ENCODE measurements around the gene CREB5.

DNA sequence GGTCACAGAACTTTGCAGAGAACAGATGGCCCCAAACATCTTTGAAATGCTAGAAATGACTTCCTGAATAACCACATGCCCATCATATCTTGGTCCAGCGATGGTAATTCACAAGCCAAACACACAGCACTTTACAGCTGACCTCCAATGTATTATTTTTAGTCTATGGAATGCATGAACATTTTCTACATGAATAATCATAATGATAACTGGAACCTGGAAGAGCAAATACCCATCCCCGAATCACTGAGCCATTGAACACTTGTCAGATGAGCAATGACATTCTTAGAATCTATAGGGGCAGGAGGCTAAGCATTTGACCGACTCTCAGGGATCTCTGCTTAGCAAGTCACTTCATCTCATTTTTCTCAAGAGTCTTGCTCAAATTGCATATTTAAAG lies 167.3 kb downstream of the CREB5 start:
- TF ChIP-seq, protein P1, sequence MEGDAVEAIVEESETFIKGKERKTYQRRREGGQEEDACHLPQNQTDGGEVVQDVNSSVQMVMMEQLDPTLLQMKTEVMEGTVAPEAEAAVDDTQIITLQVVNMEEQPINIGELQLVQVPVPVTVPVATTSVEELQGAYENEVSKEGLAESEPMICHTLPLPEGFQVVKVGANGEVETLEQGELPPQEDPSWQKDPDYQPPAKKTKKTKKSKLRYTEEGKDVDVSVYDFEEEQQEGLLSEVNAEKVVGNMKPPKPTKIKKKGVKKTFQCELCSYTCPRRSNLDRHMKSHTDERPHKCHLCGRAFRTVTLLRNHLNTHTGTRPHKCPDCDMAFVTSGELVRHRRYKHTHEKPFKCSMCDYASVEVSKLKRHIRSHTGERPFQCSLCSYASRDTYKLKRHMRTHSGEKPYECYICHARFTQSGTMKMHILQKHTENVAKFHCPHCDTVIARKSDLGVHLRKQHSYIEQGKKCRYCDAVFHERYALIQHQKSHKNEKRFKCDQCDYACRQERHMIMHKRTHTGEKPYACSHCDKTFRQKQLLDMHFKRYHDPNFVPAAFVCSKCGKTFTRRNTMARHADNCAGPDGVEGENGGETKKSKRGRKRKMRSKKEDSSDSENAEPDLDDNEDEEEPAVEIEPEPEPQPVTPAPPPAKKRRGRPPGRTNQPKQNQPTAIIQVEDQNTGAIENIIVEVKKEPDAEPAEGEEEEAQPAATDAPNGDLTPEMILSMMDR (IDR thresholded peaks at IDR 0.05; ENCODE audit: control extremely low read depth in 1 of 3, insufficient read depth in 1 of 3, low read depth in 1 of 3, low read length in 3 of 3) = no peak
- TF ChIP-seq EP300 (IDR thresholded peaks at IDR 0.05; ENCODE audit: borderline replicate concordance in 1 of 2, low read depth in 2 of 2, low read length in 2 of 2) (no peak), NRF1 (IDR thresholded peaks at IDR 0.05; ENCODE audit: low read depth, low read length) (no peak), POLR2AphosphoS5 (IDR thresholded peaks at IDR 0.05; ENCODE audit: low read depth, low read length) (no peak), SP2 (IDR thresholded peaks at IDR 0.05; ENCODE audit: low read length) (no peak), TAF1 (IDR thresholded peaks at IDR 0.05; ENCODE audit: low read depth, low read length) (no peak), SIRT6 (IDR thresholded peaks at IDR 0.05; ENCODE audit: low read length) (no peak), EZH2 (IDR thresholded peaks at IDR 0.05; ENCODE audit: low read depth, low read length, severe bottlenecking) (no peak), POLR2A (IDR thresholded peaks at IDR 0.05; ENCODE audit: control extremely low read depth in 1 of 2, low read depth in 2 of 2, low read length in 2 of 2) (no peak), SP1 (IDR thresholded peaks at IDR 0.05; ENCODE audit: low read depth, low read length) (no peak)
- TF ChIP-seq, protein P2, sequence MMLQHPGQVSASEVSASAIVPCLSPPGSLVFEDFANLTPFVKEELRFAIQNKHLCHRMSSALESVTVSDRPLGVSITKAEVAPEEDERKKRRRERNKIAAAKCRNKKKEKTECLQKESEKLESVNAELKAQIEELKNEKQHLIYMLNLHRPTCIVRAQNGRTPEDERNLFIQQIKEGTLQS (IDR thresholded peaks at IDR 0.05; ENCODE audit: insufficient read depth, low read depth, low read length) = no peak
- TF ChIP-seq, protein P3, sequence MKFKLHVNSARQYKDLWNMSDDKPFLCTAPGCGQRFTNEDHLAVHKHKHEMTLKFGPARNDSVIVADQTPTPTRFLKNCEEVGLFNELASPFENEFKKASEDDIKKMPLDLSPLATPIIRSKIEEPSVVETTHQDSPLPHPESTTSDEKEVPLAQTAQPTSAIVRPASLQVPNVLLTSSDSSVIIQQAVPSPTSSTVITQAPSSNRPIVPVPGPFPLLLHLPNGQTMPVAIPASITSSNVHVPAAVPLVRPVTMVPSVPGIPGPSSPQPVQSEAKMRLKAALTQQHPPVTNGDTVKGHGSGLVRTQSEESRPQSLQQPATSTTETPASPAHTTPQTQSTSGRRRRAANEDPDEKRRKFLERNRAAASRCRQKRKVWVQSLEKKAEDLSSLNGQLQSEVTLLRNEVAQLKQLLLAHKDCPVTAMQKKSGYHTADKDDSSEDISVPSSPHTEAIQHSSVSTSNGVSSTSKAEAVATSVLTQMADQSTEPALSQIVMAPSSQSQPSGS (IDR thresholded peaks at IDR 0.05; ENCODE audit: low read length) = no peak
- TF ChIP-seq, protein P4, sequence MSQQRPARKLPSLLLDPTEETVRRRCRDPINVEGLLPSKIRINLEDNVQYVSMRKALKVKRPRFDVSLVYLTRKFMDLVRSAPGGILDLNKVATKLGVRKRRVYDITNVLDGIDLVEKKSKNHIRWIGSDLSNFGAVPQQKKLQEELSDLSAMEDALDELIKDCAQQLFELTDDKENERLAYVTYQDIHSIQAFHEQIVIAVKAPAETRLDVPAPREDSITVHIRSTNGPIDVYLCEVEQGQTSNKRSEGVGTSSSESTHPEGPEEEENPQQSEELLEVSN (IDR thresholded peaks at IDR 0.05) = no peak
